Choroid plexus epithelial cell (primary cell): ENCODE data around the gene STARD3NL.

ENCODE experiments used
- DNase-seq: peaks from one replicate; pipeline ENCODE4 v3.0.0-alpha.2; 2010; ENCODE audit warnings: low read depth
- H3K4me3 ChIP-seq: 2 replicates; pipeline ENCODE4 v1.5.1; 2011; ENCODE audit warnings: low read depth, mild to moderate bottlenecking, control low read depth, low read length, moderate library complexity
- CTCF ChIP-seq: conservative IDR thresholded peaks from 2 replicates; pipeline ENCODE4 v1.5.1; 2011; ENCODE audit warnings: low read depth, mild to moderate bottlenecking, control low read depth, inconsistent platforms, low read length, moderate library complexity

The STARD3NL gene

DNA sequence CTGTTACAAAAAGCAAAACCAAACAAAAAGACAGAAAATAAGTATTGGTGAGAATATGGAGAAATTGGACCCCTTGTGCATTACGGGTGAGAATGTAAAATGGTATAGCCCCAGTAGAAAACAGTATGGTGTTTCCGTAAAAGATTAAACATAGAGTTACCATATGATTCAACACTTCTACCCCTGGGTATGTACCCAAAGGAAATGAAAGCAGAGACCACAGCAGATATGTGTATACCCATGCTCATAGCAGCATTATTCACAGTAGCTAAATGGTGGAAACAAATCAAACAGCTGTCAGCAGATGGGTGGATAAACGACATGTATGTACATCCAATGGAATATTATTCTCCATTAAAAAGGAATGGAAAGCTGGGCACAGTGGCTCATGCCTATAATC lies 42.4 kb downstream of the STARD3NL start:
- TF ChIP-seq CTCF, result no peak
- no peak overlapping the region for H3K4me3 ChIP-seq
- DNase-seq, result no peak

- H3K4me3 ChIP-seq, result no peak overlapping the region
- peak; percentile 82 for DNase-seq
- peak; percentile 81 for TF ChIP-seq CTCF
These were observed 44.5 kb downstream of the STARD3NL start for GRCh38 chr7:38222481-38223096.

- no peak overlapping the region for H3K4me3 ChIP-seq
- DNase-seq, result no peak
- no peak for TF ChIP-seq CTCF
These were observed 45.3 kb downstream of the STARD3NL start for GRCh38 chr7:38223306-38223705.

DNA sequence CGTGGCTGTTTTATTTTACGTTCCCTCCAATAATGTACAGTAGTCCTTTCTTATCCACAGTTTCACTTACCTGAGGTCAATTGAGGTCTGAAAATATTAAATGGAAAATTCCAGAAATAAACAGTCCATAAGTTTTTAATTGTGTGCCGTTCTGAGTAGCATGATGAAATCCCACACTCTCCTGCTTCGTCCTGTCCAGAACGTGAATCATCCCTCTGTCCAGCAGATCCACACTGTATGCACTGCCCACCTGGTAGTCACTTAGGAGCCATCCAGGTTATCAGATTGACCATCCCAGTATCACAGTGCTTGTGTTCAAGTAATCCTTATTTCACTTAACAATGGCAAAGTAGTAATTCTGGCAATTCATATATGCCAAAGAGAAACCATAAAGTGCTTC lies 46.3 kb downstream of the STARD3NL start:
- peak; percentile 28 for DNase-seq
- no peak overlapping the region for H3K4me3 ChIP-seq
- no peak for TF ChIP-seq CTCF

- peak; percentile 53 for DNase-seq
- no peak for TF ChIP-seq CTCF
- H3K4me3 ChIP-seq, result no peak overlapping the region
These were observed 51.3 kb downstream of the STARD3NL start for GRCh38 chr7:38229386-38229785.

DNA sequence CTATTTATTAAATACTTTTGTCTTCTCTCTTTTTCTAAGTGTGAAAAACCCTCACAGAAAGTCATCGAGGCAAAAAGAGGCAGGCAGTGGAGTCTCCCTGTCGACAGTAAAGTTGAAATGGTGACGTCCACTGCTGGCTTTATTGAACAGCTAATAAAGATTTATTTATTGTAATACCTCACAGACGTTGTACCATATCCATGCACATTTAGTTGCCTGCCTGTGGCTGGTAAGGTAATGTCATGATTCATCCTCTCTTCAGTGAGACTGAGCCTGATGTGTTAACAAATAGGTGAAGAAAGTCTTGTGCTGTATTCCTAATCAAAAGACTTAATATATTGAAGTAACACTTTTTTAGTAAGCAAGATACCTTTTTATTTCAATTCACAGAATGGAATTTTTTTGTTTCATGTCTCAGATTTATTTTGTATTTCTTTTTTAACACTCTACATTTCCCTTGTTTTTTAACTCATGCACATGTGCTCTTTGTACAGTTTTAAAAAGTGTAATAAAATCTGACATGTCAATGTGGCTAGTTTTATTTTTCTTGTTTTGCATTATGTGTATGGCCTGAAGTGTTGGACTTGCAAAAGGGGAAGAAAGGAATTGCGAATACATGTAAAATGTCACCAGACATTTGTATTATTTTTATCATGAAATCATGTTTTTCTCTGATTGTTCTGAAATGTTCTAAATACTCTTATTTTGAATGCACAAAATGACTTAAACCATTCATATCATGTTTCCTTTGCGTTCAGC lies 52.0 kb downstream of the STARD3NL start:
- no peak for DNase-seq
- H3K4me3 ChIP-seq, result no peak overlapping the region
- TF ChIP-seq CTCF, result no peak
